ENCODE measurements around the gene CSMD2. TPM values are rescaled to one million over a fixed set of nuclear protein-coding genes. Genes with fewer than 3 reads are reported as not detected.

The CSMD2 gene
- polyA plus RNA-seq, 1 of the 3 experiments (the other 2 are of a cell fraction), result not detected

GRCh38 chr1:34053660-34054059 lies 111.4 kb downstream of the CSMD2 start:
- CTCF ChIA-PET, result no interaction called here
- 48% methylated on average over 2 of the region's 2 CpGs for WGBS (ENCODE audit: low lambda C conversion rate)
- Histone ChIP-seq H3F3A (replicated peaks; ENCODE audit: insufficient read depth) (no peaks in the 10 kb centered on the region), H3K79me2 (ENCODE audit: insufficient read depth) (no peaks in the 10 kb centered on the region), H3K36me3 (replicated peaks in 1 of 2; ENCODE audit: control insufficient read depth in 1 of 2, insufficient read depth in 2 of 2, low read length in 1 of 2) (no peaks in the 10 kb centered on the region), H3K4me1 (ENCODE audit: control insufficient read depth in 1 of 2, insufficient read depth in 2 of 2, low read depth in 1 of 2, low read length in 1 of 2) (peaks cover 0 to 20% of the 10 kb centered on the region in 2 experiments; a peak in 1 of 4 replicates), H3K9me3 (no peaks in the 10 kb centered on the region), H2AFZ (ENCODE audit: low read depth) (no peak overlapping the region), H3K9ac (no peak overlapping the region), H3K27ac (ENCODE audit: low read depth in 2 of 2, low read length in 1 of 2) (no peak overlapping the region), H3K4me2 (no peak overlapping the region), H4K20me1 (ENCODE audit: insufficient read depth) (no peaks in the 10 kb centered on the region), H3K4me3 (ENCODE audit: low read depth in 2 of 2, low read length in 1 of 2) (no peak overlapping the region), H3K9me2 (no peaks in the 10 kb centered on the region), H3K27me3 (ENCODE audit: insufficient read depth) (no peaks in the 10 kb centered on the region)
- TF ChIP-seq USF1 (IDR thresholded peaks at IDR 0.05; ENCODE audit: borderline replicate concordance, low read depth) (no peak), REST (IDR thresholded peaks at IDR 0.05; ENCODE audit: low read depth, low read length) (no peak), NRF1 (IDR thresholded peaks at IDR 0.05; ENCODE audit: low read depth, low read length) (no peak), POLR2AphosphoS5 (IDR thresholded peaks at IDR 0.05; ENCODE audit: low read depth, low read length) (no peak), GABPA (IDR thresholded peaks at IDR 0.05; ENCODE audit: low read depth) (no peak), TEAD4 (IDR thresholded peaks at IDR 0.05; ENCODE audit: borderline replicate concordance, insufficient read depth) (no peak), YY1 (IDR thresholded peaks at IDR 0.05; ENCODE audit: low read depth) (no peak), RAD21 (IDR thresholded peaks at IDR 0.05; ENCODE audit: low read length) (no peak), RXRA (IDR thresholded peaks at IDR 0.05; ENCODE audit: borderline replicate concordance, low read depth) (no peak), FOXJ3 (CRISPR knock-in tag; IDR thresholded peaks at IDR 0.05) (no peak)
- POLR2A ChIA-PET, result no interaction called here
- DNase-seq, result no peak

GRCh38 chr1:34052565-34052964 lies 112.5 kb downstream of the CSMD2 start:
- H3K27ac ChIP-seq (ENCODE audit: low read depth in 2 of 2, low read length in 1 of 2), result no peak overlapping the region
- H3K9me2 ChIP-seq, result no peaks in the 10 kb centered on the region
- H2AFZ ChIP-seq (ENCODE audit: low read depth), result no peak overlapping the region
- no peaks in the 10 kb centered on the region for H3F3A ChIP-seq (replicated peaks; ENCODE audit: insufficient read depth)
- 30% methylated on average over 6 of the region's 6 CpGs for WGBS (ENCODE audit: low lambda C conversion rate)
- DNase-seq, result no peak
- no peak overlapping the region for H3K4me3 ChIP-seq (ENCODE audit: low read depth in 2 of 2, low read length in 1 of 2)
- H4K20me1 ChIP-seq (ENCODE audit: insufficient read depth), result no peaks in the 10 kb centered on the region
- CTCF ChIA-PET, result no interaction called here
- no peaks in the 10 kb centered on the region for H3K9me3 ChIP-seq
- no peak overlapping the region for H3K9ac ChIP-seq
- no peaks in the 10 kb centered on the region for H3K79me2 ChIP-seq (ENCODE audit: insufficient read depth)
- H3K36me3 ChIP-seq (replicated peaks in 1 of 2; ENCODE audit: control insufficient read depth in 1 of 2, insufficient read depth in 2 of 2, low read length in 1 of 2), result no peaks in the 10 kb centered on the region
- no peaks in the 10 kb centered on the region for H3K27me3 ChIP-seq (ENCODE audit: insufficient read depth)
- H3K4me1 ChIP-seq (ENCODE audit: control insufficient read depth in 1 of 2, insufficient read depth in 2 of 2, low read depth in 1 of 2, low read length in 1 of 2), result peaks cover 0 to 13% of the 10 kb centered on the region in 2 experiments; a peak in 1 of 4 replicates
- H3K4me2 ChIP-seq, result no peak overlapping the region
- POLR2A ChIA-PET, result no interaction called here
- no peak for TF ChIP-seq FOXM1 (IDR thresholded peaks at IDR 0.05; ENCODE audit: low read depth)
- no peak for TF ChIP-seq CHD2 (IDR thresholded peaks at IDR 0.05; ENCODE audit: low read length, partially characterized antibody)
- TF ChIP-seq USF2 (IDR thresholded peaks at IDR 0.05; ENCODE audit: borderline replicate concordance, low read depth, low read length), result no peak
- TF ChIP-seq FOSL2 (IDR thresholded peaks at IDR 0.05; ENCODE audit: borderline replicate concordance, low read depth), result no peak
- TF ChIP-seq SMC3 (IDR thresholded peaks at IDR 0.05; ENCODE audit: low read depth, low read length), result no peak
- no peak for TF ChIP-seq MEF2A (IDR thresholded peaks at IDR 0.05; ENCODE audit: borderline replicate concordance, low read depth)
- TF ChIP-seq TAF1 (IDR thresholded peaks at IDR 0.05; ENCODE audit: borderline replicate concordance, low read depth, low read length), result no peak
- TF ChIP-seq GATA2 (CRISPR knock-in tag; IDR thresholded peaks at IDR 0.05), result no peak
- TF ChIP-seq NFIC (IDR thresholded peaks at IDR 0.05; ENCODE audit: borderline replicate concordance), result no peak
- no peak for TF ChIP-seq YY1 (IDR thresholded peaks at IDR 0.05; ENCODE audit: low read depth)
- no peak for TF ChIP-seq TCF12 (IDR thresholded peaks at IDR 0.05)
- TF ChIP-seq ELF1 (IDR thresholded peaks at IDR 0.05), result no peak
- no peak for TF ChIP-seq GABPA (IDR thresholded peaks at IDR 0.05; ENCODE audit: low read depth)
- TF ChIP-seq ZBTB33 (IDR thresholded peaks at IDR 0.05; ENCODE audit: borderline replicate concordance, low read depth), result no peak
- TF ChIP-seq MXI1 (IDR thresholded peaks at IDR 0.05; ENCODE audit: low read depth, low read length), result no peak
- no peak for TF ChIP-seq EP300 (IDR thresholded peaks at IDR 0.05; ENCODE audit: borderline replicate concordance in 1 of 2, low read depth in 1 of 2, low read length in 1 of 2)
